NCI-H774 (cell line): Measurements from ENCODE around the gene EMCN.
"Not testable (repeated sequence)": the region's sequence is repeated elsewhere in the genome, so short reads cannot be mapped to it uniquely, and the experiment has no call there.

Experiments used
- DNase-seq: peaks from one replicate; lab custom pipeline; 2025; lab: John Stamatoyannopoulos, UW

Gene EMCN

GRCh38 chr4:100380401-100380800, 137.4 kb downstream of the EMCN start:
- DNase-seq = not testable (repeated sequence)

- DNase-seq = no peak
Observed at GRCh38 chr4:100379583-100380105, 138.2 kb downstream of the EMCN start.

- no peak for DNase-seq
Observed at GRCh38 chr4:100372432-100372831, 145.4 kb downstream of the EMCN start.

GRCh38 chr4:100369871-100370270, 148.0 kb downstream of the EMCN start:
- no peak for DNase-seq

- DNase-seq = no peak
Observed at GRCh38 chr4:100367451-100367850, 150.4 kb downstream of the EMCN start.

DNA sequence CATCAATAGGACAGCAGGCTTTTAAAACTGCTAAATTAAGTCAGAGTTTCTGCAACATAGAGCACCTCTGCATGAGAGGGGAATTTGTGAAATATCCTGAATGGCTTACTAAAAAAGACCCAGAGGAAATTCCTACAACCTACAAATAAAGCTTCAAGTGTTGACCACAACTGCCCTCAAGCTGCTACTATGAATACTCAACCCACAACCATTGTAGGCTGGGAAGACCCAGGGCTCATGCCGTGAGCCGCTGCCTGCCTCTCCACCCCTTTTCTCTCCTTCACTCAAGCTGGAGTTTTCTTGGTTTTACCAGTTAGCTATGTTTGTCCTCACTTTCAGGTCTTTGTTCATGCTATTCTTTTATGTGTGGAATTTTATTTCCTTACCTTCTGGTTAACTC, 151.6 kb downstream of the EMCN start:
- no peak for DNase-seq

DNA sequence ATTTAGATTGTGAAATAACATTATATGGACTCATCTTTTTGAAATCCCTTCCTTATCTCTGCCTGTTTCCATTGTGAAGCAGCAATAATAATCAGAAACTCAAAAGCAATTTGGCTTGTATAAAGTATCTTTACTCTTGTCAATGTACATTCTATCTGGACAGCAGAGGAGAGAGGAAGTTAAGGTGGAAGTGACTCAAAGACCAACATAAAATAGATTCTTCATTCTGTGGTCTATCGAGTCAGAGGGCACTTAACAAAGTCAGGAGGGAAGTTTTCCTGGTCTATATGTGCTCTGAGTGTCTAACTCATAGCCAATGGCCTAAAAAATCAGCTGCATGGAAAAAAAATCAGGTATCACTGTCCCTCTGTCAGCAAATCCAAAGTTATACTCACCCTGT, 155.5 kb downstream of the EMCN start:
- no peak for DNase-seq

GRCh38 chr4:100361336-100361735, 156.5 kb downstream of the EMCN start:
- no peak for DNase-seq

GRCh38 chr4:100360211-100360610, 157.6 kb downstream of the EMCN start:
- no peak for DNase-seq

GRCh38 chr4:100359441-100359840, 158.4 kb downstream of the EMCN start:
- DNase-seq = no peak

GRCh38 chr4:100357542-100357941, 160.3 kb downstream of the EMCN start:
- no peak for DNase-seq

DNA sequence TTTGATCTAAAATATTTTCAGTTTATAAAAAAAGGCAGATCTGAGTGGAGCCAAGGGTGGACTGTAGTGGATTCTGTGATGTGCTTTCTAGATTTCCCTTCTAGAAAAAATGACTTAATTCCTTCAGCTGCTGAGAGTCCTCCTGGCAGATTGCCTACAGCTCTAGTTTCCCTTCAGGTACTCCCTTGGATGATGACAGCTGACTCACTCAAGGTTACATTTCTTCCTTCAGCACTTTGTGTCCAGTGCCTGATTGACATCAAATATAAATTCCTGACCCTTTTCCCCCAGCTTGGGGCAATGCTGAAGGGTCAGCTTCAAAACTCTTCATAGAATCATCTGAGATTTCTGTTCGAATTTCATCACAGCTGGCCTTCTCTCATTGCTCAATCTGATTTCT, 161.7 kb downstream of the EMCN start:
- no peak for DNase-seq

- DNase-seq = not testable (repeated sequence)
Observed at GRCh38 chr4:100352352-100352751, 165.5 kb downstream of the EMCN start.

- DNase-seq = no peak
Observed at GRCh38 chr4:100348473-100348872, 169.3 kb downstream of the EMCN start.

DNA sequence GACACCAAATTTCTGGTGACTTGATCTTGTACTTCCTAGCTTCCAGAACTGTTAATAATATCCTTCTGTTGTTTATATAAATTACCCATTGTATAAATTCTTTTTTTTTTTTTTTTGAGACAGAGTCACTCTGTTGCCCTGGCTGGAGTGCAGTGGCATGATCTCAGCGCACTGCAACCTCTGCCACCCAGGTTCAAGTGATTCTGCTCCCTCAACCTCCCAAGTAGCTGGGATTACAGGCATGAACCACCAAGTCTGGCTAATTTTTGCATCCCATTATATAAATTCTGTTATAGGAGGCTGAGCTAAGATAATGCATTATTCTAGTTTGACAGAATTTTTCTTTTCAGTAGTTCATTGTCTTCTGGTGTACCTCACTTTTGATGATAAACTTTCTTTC, 170.6 kb downstream of the EMCN start:
- DNase-seq = no peak

DNA sequence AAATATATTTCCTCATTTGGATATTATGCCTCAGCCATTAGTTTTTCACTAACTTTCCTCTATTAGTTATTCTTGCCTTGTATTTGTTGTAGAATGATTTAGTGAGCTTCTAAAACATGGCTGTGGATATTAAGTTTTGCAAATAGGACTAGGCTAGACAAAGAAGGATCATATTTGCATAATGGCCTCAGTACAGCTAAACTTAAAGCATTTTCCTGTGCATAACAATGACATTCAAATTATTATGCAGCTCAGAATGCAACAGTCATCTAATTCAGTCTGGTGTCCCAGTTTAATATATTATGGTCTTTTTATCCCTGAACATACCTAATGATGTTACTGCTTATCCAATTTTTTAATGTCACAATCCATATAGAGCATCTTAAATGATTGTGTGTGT, 172.2 kb downstream of the EMCN start:
- no peak for DNase-seq
